HG03108 (cell line): Measurements from ENCODE around the gene ABI3BP.

Source experiments
- ATAC-seq: cut with Tn5 transposase; IDR thresholded peaks from one replicate; pipeline ENCODE4 v1.9.1; 2021; ENCODE audit warnings: moderate library complexity; ENCODE audit not compliant: unreplicated experiment

The ABI3BP gene

DNA sequence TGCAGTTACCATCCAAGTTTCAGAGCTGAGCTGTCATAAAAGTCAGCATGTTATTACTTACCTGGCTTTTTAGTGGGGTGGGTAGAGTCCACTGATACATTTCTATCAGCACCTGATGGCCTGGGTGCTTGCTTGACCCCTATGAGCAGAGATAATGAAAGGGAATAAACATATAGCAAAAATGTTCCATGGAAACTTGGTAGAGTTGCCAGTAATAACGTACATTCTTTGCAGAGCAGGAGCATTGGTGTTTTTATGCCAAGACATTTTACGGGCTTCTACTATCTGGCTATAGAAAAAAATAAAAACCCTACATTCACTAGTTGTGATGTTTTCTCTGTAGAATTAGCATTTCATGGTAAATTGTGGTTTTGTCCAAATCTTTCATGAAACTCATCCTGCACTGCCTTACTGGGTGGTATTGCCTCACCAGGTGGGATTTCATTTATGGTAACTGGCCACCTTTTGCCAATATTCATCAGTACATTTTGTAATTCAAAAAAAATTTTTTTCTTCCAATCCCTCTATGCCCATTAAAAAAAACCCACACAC is 213.1 kb downstream of the ABI3BP start:
- ATAC-seq, result no peak

DNA sequence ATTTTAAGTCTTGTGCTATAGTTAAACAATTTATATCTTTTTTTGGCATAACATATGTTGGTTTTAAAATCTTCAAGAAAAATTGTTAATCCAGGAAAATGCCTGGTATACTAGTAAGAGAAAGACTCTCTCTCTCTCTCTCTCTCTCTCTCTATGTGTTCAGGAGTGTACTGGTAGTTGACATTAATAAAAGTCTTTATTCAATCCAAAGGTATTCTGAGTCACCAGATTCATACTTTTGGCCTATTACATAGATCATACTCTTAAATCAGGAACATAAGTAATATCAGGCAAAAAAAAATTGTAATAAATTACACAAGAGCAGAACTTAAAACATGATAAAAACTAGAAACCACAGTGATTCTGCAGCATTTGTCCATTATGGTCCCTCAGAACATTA is 213.7 kb downstream of the ABI3BP start:
- no peak for ATAC-seq

DNA sequence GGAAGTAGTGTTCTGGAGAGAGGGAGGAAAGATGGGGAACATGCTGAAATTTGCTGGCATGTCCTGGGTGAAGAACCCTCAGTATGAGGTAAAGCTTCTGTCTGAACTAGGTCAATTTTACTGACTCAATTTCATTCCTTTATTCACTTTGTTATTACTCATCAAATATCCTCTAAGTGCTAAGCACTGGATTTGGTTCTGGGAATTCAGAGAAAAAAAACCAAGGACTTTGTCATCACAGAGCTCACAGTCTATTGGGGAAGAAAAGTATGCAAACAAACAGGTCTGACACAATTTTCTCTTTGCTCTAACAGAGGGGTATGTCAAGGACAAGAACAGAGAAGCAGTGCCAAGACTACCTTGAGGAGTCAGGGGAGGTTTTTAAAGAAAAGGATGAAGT is 215.9 kb downstream of the ABI3BP start:
- no peak for ATAC-seq

DNA sequence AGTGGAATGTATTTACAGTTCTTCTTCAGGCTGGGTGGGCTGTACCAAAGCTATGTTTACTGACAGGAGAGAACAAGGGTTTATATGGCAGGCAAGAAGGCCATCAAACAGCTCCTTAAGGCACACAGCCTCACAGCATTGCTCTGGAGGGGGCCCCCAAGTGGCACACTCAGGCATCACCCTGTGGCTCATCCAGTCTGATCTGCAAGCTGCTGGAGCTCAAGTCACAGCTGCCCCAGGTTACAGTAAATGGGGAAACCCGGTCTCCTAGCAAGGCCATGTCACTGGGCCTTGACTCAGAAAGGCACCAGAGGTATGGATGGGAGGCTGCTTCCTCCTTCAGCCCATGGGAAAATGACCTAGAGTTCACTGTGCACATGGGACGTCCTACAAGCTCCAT is 216.5 kb downstream of the ABI3BP start:
- ATAC-seq, result no peak

DNA sequence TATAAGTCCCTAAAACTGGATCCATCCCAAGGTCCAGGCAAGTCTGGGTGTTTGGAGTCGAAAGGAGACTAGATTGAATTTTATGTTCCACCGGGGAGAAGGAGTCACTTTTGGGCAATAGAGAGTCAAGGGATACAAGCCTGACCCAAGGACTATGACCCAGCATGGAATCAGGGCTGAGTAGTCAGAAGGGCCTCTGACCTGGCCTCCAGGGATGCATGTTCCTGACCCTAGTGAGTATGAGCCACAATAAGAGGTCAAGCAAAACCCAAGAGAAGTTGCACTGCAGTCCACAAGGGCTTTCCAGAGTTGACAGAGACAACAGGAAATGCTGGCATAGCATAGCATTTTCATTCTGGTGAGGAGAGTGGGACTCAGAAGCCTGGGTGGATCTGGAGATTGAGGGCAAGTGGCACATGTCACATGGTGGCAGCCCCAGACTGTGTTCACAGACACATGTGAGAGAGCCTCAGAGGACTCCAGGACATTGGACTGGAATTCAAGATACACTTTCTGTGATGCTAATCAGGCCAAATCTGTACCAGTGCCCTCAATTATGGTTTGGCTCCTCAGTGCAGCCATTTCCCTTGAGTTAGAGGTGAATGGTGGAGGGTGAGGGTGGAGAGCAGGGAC is 217.0 kb downstream of the ABI3BP start:
- ATAC-seq, result no peak

DNA sequence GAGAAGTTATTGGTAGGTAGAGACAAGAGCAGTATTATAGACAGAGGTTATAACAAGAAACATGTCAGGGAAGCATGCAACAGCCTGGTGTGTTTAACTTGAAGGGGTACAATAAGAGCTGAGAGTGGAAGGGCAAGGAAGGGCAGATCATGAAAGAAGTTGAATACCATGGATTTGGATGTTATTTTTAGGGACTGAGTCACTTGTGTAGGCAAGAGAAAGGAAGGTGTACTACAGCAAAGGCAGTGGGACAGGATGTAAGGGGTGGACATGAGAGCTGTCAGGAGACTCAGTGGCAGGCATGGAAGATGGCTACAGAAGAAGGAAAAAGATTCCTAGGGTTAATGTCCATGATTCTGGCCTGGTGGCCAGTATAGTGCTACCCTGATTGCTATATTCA is 217.6 kb downstream of the ABI3BP start:
- ATAC-seq, result no peak

DNA sequence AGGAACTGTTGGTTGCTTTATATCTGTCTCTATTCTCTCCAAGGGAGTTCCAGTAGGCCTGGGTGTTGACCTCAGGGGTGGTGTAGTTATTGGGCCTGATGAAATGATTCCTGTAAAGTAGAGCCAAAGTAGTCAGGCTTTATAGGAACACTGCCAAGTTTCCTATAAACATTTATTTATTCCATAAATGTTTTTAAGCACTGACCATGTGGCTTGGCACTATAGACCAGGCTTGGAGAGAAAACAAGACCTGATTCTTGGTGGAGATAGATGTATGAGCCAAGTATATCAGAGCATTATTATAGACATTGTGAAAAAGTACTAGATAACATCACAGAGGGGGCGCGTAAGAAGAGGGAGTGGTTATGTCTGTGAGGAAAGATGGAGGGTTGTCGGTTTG is 218.0 kb downstream of the ABI3BP start:
- no peak for ATAC-seq

DNA sequence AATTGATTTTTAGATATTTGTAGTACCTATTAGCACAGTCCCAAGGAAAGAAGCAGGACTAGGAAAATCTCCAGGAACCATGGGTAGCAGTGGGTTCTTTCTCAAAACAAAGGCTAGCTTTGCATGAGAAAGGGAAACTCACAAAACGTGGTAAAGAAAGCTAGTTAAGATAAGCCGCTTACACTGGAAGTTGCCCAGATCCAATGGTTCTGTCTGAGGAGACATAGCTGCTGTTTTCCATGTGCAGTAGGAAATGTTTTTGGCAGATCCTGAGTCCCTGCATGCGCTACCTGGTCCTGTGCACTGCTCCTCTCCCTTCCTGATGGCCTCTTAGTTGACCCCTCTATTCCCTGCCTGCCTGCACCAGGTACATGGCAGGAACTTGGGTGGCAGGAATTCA is 223.5 kb downstream of the ABI3BP start:
- ATAC-seq, result no peak

DNA sequence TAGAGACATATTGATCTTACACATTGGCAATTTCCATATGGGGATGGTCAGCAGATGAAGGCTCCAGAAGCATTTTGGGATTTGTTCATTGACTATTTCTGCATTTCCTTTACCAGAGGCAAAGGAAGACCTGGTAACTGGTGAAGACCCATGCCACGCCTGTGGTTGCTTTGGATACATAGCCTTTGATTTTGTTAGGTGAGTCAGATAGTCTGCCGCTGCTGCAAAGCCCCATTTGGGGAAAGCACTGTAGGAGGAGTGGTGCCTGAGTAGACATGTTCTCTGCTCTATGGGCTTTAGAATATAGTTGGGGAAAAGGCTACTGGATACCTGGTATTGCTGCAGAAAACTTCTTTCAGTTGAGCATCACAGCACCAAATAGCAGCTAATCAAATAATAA is 227.2 kb downstream of the ABI3BP start:
- no peak for ATAC-seq

DNA sequence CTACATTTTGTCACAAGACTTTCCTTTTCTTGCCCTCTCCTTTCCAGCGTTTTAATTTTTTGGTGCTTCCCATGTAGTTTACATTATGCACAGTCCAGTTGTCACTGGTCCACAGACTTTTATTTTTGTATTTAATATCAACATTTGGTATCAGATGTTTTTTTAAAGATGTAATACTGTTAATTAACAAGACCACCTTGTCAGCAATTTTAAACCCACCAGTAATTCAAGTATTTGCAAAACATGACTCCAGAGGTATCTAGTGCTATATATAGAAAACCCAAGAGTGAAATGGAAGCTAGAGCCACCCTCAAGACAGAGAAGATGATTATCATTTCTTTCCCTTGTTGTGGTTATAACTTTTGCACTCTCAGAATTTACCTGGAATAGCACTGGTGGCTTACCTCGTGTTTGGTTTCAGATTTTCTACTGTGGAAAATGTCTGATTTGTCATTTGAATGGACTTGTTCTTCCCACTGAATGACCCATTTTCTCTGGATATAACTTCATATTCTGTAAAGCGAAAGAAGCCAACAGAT is 227.7 kb downstream of the ABI3BP start:
- ATAC-seq, result no peak

DNA sequence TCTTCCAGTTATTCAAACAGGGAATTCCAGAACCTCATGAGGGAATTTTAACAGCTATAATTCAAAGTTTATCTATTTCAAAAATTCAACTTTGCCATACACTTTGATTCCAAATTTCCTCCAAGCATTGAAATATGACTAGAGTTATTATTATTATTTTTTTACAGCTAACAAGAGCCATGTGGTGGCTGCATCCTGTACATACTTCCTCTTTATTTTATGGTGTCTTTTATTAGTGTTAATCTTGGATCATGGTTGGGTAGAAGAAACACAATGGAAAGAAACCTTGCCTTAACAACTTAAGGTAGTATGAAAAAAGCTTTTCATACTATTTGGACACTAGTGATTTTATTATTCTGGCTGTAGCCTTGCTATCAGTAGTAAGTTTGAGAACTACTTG is 231.3 kb downstream of the ABI3BP start:
- no peak for ATAC-seq

DNA sequence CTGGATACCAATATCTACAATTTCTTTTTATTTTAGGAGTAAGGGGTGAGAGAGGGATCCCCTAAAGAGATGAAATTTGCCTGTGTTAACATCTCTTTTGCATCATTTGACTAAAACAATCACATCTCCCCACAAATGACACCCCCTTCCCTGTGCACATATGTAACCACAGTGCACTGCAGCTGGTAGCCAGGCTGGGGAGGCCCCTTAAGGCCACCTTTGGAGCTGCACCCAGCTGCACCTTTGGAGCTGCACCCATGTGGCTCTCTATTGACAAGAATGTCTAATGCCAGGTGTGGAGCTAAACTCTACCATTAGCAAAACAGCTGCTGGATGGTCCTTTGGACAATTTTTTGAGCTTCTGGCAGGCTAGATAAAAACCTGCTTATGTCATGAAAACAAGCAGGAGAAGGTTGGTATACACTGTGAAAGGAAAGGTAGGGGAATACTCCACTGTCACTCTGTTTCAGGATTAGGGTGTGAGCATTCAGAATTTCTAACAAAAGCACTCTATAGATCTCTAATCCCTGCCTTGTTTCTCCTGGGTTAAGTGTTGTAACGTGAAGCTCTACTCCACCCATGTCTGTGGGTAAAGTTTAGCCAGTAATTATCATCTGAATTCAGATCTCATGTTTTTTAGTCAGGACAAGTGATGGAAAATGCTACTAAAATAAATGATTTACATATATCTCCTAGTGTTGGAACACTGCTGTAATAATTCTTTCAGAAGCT is 231.8 kb downstream of the ABI3BP start:
- ATAC-seq, result peak; percentile 55

DNA sequence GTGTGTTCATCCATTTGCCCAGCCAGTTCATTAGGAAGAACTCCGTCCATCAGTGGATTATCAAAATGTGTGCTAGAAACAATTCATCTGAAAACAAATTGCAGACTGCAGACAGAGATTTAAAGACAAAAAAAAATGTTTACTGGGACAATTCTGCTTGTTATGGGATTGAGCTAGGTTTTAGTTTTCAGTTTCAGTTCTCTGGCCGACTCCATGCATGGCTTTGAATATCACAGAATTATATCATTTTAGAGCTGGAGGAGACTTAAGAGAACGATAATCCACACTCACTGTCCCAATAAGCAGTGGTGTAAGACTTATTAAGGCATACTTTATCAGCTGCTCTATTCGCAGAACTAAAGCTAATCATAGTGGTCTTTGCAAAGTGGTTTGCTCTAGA is 232.8 kb downstream of the ABI3BP start:
- no peak for ATAC-seq

DNA sequence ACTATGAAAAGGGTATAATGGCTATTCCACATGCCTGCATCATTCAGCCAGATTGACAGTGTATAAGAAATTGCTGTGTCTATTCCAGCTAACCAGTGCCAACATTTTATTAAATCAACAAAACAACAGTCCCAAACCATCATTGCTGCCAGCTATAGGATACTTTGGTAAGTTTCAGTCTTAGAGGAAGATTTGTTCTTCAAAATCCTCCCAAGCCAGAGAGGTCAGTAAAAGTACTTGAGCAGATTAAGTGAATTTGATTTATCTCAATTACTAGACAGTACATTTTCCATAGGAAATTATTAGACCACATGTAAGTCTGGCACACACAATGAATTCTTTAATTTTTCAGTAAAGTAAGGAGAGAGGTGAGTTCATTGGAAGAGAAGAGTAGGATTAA is 233.3 kb downstream of the ABI3BP start:
- no peak for ATAC-seq

DNA sequence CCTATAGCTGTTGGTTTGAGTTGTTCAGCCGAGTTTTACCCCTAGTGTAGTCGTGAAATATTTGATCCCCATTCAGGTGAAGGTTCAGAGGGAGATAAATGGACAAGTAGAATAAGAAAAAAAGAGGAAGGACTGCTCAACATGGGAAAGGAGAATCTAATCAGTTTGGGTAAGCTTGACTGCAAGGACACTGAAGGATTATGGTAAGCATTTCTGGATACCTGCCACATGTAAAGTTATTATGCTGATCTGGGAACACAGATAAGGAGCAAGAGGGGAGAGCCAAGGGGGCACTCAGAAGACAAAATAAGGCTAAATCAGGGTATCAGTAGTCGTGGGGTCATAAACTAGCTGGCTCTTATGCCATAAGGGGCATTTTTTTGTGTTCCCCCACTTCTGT is 234.1 kb downstream of the ABI3BP start:
- ATAC-seq, result no peak

DNA sequence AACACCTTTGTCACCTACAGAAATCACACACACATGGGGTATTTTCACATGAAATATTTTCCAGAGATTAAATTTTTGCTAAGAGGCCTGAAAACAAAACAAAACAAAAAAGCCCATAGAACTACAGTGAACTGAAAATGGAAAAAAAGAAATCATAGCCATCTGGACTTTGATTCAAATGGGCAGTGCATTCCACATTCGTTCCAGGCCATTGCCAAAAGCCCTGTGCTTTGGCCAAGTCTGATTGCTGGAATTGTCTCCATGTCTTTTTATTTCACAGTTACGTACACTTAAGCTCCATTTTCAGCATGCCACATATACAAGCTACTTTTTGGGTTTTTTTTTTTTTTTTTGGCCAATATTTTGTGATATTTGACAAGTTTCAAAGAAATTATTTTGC is 236.8 kb downstream of the ABI3BP start:
- ATAC-seq, result no peak

DNA sequence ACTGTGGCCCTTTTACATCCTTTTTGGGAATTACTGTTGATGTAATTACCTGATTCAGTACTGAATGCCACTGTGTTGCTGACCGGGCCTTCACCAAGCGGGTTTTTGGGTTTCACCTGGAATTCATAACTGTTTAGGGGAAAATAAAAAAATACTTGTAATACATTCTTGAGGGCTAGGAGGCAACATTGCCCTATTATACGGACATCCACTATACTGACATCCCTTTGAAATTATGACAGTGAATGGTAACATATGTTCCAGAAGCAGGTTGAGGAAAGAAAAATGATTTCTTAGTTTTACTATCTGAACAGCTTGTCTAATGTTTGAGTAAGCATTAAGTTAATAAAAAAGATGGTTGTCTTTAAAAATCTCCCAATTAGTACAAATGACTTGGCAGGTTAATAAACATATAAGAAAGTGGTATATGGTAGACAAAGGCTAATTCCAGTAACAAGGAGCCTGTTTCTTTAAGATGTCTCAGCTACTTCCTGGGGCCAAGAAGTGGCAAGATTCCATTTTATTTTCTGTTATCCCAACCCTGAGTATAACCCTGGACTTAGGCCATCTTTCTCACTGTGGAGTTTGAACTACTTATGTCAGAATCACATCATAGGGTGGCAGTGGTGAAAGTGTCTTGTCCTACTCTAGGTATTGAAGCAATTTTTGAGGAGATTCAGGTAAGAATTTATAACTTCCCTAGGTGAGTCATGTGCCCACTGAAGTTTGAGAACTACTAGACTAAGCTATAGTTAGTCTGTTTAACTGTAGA is 238.5 kb downstream of the ABI3BP start:
- no peak for ATAC-seq

DNA sequence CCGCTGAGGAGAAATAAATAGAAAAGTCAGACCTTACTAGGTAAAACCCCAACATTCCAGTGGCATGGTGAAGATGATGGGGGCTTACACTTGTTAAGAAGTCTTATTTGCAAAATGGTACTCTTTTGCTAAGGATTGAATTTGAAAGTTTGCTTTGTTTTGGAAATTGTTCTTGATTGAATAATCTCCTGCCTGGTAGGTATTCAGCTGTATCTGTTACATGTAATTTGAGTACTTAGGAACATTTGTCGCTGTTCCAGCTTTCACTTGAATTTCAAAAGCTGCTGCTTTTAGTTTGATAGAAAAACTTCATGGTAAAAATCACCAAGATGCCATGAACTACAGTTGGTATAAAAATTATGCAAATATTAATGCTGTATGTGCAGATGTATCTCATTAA is 239.4 kb downstream of the ABI3BP start:
- no peak for ATAC-seq

DNA sequence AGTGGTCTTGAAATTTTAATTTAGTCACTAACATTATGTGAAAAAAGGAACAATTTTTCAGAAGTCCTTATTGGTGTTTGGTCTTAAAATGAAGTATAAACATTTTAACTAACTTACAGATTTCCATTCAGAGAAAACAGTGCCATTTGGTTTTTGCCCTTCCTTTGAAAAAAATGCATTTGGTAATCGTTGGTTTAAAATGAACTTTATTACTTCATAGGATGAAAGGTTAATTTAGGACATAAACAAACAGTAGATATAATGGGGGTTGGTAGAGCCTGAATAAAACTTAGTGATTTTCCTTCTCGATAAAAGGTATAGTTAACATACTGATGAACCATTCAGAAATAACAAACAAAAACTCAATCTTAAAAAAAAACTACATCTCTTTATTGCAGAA is 244.3 kb downstream of the ABI3BP start:
- ATAC-seq, result no peak

DNA sequence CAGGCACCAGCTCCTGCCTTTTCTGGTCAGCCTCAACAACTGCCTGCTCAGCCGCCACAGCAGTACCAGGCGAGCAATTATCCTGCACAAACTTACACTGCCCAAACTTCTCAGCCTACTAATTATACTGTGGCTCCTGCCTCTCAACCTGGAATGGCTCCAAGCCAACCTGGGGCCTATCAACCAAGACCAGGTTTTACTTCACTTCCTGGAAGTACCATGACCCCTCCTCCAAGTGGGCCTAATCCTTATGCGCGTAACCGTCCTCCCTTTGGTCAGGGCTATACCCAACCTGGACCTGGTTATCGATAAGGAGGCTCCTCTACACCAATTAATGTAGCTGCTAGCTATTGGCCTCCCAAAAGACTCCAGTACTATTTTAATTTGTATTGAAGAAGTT is 245.0 kb downstream of the ABI3BP start:
- ATAC-seq, result no peak

DNA sequence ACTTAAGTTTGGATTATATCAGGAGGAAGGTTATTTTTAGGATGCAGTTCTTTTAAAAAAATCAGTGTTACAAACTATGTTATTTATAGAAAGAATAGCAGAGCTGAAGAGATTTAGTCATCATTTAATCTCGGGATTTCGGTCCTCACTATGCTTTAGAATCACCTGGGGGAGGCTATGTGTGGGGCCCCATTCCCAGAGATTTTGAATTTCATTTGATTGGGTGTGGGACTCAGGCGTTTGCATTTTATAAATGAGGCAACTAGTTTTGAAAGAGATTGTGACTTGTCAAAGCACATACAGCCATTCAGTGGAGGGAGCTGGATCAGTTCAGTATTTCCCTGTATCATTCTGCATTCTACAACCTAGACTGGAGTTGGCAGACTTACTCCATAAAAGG is 247.1 kb downstream of the ABI3BP start:
- ATAC-seq, result no peak

DNA sequence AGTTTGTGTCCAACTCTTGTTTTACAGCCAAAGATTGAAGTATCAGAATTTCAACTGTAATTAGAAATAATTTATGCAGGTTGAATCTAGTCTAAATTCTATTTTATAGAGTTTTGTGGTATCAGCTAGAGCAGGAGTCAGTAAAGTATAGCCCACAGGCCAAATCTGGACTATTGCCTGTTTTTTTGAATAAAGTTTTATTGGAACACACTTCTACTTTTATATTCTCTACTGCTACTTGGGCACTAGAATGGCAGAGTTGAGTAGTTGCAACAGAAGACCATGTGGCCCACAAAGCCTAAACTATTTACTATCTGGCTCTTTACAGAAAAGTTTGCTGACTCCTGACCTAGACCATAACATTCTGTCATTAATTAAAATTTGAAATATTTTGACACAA is 247.6 kb downstream of the ABI3BP start:
- ATAC-seq, result no peak
